ENCODE data around the gene HSD17B12.

- TF ChIP-seq, protein P1, sequence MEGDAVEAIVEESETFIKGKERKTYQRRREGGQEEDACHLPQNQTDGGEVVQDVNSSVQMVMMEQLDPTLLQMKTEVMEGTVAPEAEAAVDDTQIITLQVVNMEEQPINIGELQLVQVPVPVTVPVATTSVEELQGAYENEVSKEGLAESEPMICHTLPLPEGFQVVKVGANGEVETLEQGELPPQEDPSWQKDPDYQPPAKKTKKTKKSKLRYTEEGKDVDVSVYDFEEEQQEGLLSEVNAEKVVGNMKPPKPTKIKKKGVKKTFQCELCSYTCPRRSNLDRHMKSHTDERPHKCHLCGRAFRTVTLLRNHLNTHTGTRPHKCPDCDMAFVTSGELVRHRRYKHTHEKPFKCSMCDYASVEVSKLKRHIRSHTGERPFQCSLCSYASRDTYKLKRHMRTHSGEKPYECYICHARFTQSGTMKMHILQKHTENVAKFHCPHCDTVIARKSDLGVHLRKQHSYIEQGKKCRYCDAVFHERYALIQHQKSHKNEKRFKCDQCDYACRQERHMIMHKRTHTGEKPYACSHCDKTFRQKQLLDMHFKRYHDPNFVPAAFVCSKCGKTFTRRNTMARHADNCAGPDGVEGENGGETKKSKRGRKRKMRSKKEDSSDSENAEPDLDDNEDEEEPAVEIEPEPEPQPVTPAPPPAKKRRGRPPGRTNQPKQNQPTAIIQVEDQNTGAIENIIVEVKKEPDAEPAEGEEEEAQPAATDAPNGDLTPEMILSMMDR (IDR thresholded peaks at IDR 0.05), result no peak
- TF ChIP-seq POLR2AphosphoS5 (IDR thresholded peaks at IDR 0.05) (no peak), POLR2A (IDR thresholded peaks at IDR 0.05) (no peak)
These were observed 78.4 kb downstream of the HSD17B12 start for GRCh38 chr11:43758927-43759326.

All from breast epithelium (tissue), 3 donors.